H1 (cell line): ENCODE data around the gene SEC16A. TPM values are rescaled to one million over a fixed set of nuclear protein-coding genes. Genes with fewer than 3 reads are reported as not detected.

Experiments
- CTCF ChIA-PET: fragments of 300-600 bp; sonication (Branson Sonifier 250); formaldehyde crosslinking; loops from one replicate; lab custom pipeline; 2021; ENCODE audit not compliant: partially characterized antibody; lab: Charles Lee
- POLR2A ChIA-PET: fragments of 300-600 bp; sonication (Branson Sonifier 250); formaldehyde crosslinking; loops from one replicate; lab custom pipeline; 2021; ENCODE audit warnings: inconsistent platforms; ENCODE audit not compliant: partially characterized antibody; lab: Charles Lee
- DNase-seq, 2 experiments: peaks; one replicate each; pipeline versions ENCODE4 v3.0.0 to v3.0.0-alpha.2; 2010 to 2022; ENCODE audit warnings: low spot score in 2 of 2, low read depth in 1 of 2, mixed read lengths in 1 of 2
- FAIRE-seq: peaks from 2 replicates; lab custom pipeline; 2011; peaks lifted over from hg19 to GRCh38; lab: Jason Lieb, UNC
- H2AFZ ChIP-seq: 2 replicates; pipeline ENCODE4 v1.8.1; 2012; ENCODE audit warnings: low read length, inconsistent platforms
- H2AK5ac ChIP-seq: 2 replicates; pipeline ENCODE4 v1.6.1; 2013; ENCODE audit warnings: low read depth, low read length
- H2BK120ac ChIP-seq: replicated peaks from 2 replicates; pipeline ENCODE3; 2013; ENCODE audit warnings: low read depth, low read length, inconsistent platforms
- H2BK12ac ChIP-seq: 2 replicates; pipeline ENCODE4 v1.6.1; 2013; ENCODE audit warnings: low read depth, low read length
- H2BK15ac ChIP-seq: 2 replicates; pipeline ENCODE4 v1.6.1; 2013; ENCODE audit warnings: low read length
- H2BK20ac ChIP-seq: 2 replicates; pipeline ENCODE4 v1.6.1; 2013; ENCODE audit warnings: low read length
- H2BK5ac ChIP-seq: 2 replicates; pipeline ENCODE4 v1.6.1; 2013; ENCODE audit warnings: low read depth, low read length
- H3K14ac ChIP-seq: 2 replicates; pipeline ENCODE4 v1.6.1; 2013; ENCODE audit warnings: inconsistent platforms; ENCODE audit not compliant: insufficient read length
- H3K18ac ChIP-seq: 2 replicates; pipeline ENCODE4 v1.6.1; 2013; ENCODE audit warnings: low read length; ENCODE audit errors: extremely low read depth
- H3K23ac ChIP-seq: 2 replicates; pipeline ENCODE4 v1.6.1; 2013; ENCODE audit warnings: inconsistent platforms; ENCODE audit not compliant: insufficient read length
- H3K23me2 ChIP-seq: 2 replicates; pipeline ENCODE4 v1.6.1; 2013; ENCODE audit warnings: low read depth, low read length
- H3K27ac ChIP-seq: 2 replicates; pipeline ENCODE4 v1.6.1; 2011; ENCODE audit warnings: low read depth, low read length, inconsistent platforms
- H3K27me3 ChIP-seq, 4 experiments: replicated peaks in 1 of 4; 1 replicate in 1 of 4; 2 replicates in 3 of 4; pipeline versions ENCODE4 v1.6.1 to v1.8.1; 2011 to 2013; ENCODE audit warnings: low read length in 3 of 4, mild to moderate bottlenecking in 3 of 4, inconsistent platforms in 2 of 4, mixed read lengths in 2 of 4, moderate library complexity in 1 of 4; ENCODE audit not compliant: control insufficient read depth in 3 of 4, insufficient read depth in 3 of 4; ENCODE audit errors: extremely low read depth in 1 of 4
- H3K36me3 ChIP-seq, 4 experiments: 2 replicates each; pipeline versions ENCODE4 v1.6.1 to v1.8.1; 2011 to 2013; ENCODE audit warnings: mild to moderate bottlenecking in 4 of 4, low read length in 3 of 4, moderate library complexity in 2 of 4, control low read depth in 1 of 4, inconsistent platforms in 1 of 4; ENCODE audit not compliant: insufficient read depth in 4 of 4, control insufficient read depth in 2 of 4
- H3K4ac ChIP-seq: replicated peaks from 2 replicates; pipeline ENCODE3; 2013; ENCODE audit warnings: low read length, low read depth, mixed read lengths, inconsistent platforms; ENCODE audit not compliant: insufficient read length
- H3K4me1 ChIP-seq, 4 experiments: replicated peaks in 1 of 4; 1 replicate in 1 of 4; 2 replicates in 3 of 4; pipeline versions ENCODE4 v1.6.1 to v1.8.1; 2011 to 2013; ENCODE audit warnings: low read length in 3 of 4, inconsistent platforms in 2 of 4, mixed read lengths in 1 of 4; ENCODE audit not compliant: insufficient read depth in 4 of 4, control insufficient read depth in 3 of 4
- H3K4me2 ChIP-seq, 2 experiments: 2 replicates each; pipeline versions ENCODE4 v1.6.1 to v1.8.1; 2011 to 2013; ENCODE audit warnings: low read depth in 2 of 2, low read length in 2 of 2, control low read depth in 1 of 2, inconsistent platforms in 1 of 2, mild to moderate bottlenecking in 1 of 2; ENCODE audit not compliant: insufficient read depth in 1 of 2
- H3K4me3 ChIP-seq, 4 experiments: fragments of 200-600, 300-600 bp in 1 of 4; sonication (generic), shearing (Covaris generic), sonication (Bioruptor Twin) in 1 of 4; 2 replicates each; pipeline versions ENCODE4 v1.5.1 to v1.8.1; 2011 to 2016; ENCODE audit warnings: low read length in 4 of 4, low read depth in 3 of 4, control low read depth in 2 of 4, inconsistent platforms in 2 of 4, mild to moderate bottlenecking in 2 of 4, mixed read lengths in 1 of 4, moderate library complexity in 1 of 4; ENCODE audit not compliant: insufficient read depth in 2 of 4; ENCODE audit errors: extremely low read depth in 1 of 4
- H3K56ac ChIP-seq: replicated peaks from 2 replicates; pipeline ENCODE3; 2013; ENCODE audit warnings: low read depth, mild to moderate bottlenecking, mixed read lengths, low read length, inconsistent platforms; ENCODE audit not compliant: insufficient read length
- H3K79me1 ChIP-seq: 2 replicates; pipeline ENCODE4 v1.6.1; 2013; ENCODE audit warnings: low read depth, low read length, control low read depth
- H3K79me2 ChIP-seq, 2 experiments: 2 replicates each; pipeline versions ENCODE4 v1.6.1 to v1.8.1; 2012 to 2013; ENCODE audit warnings: low read length in 2 of 2, mild to moderate bottlenecking in 2 of 2, inconsistent platforms in 1 of 2; ENCODE audit not compliant: insufficient read depth in 2 of 2, control insufficient read depth in 1 of 2
- H3K9ac ChIP-seq, 4 experiments: replicated peaks in 1 of 4; 1 replicate in 1 of 4; 2 replicates in 3 of 4; pipeline versions ENCODE4 v1.6.1 to v1.8.1; 2011 to 2013; ENCODE audit warnings: low read depth in 3 of 4, low read length in 3 of 4, control low read depth in 2 of 4, mild to moderate bottlenecking in 2 of 4, moderate library complexity in 2 of 4, inconsistent platforms in 1 of 4; ENCODE audit errors: extremely low read depth in 1 of 4
- H3K9me3 ChIP-seq, 2 experiments: 2 replicates each; pipeline versions ENCODE4 v1.6.1 to v1.8.1; 2012 to 2013; ENCODE audit warnings: mild to moderate bottlenecking in 2 of 2, moderate library complexity in 2 of 2, control low read depth in 1 of 2, inconsistent platforms in 1 of 2, low read depth in 1 of 2, low read length in 1 of 2, mixed read lengths in 1 of 2; ENCODE audit not compliant: insufficient read depth in 2 of 2
- H4K20me1 ChIP-seq, 2 experiments: replicated peaks in 1 of 2; 2 replicates each; pipeline versions ENCODE3 to v1.8.1; 2011 to 2013; ENCODE audit warnings: inconsistent platforms in 2 of 2, low read length in 2 of 2, mild to moderate bottlenecking in 1 of 2; ENCODE audit not compliant: insufficient read depth in 2 of 2, control insufficient read depth in 1 of 2
- H4K5ac ChIP-seq: 2 replicates; pipeline ENCODE4 v1.6.1; 2013; ENCODE audit warnings: low read length, low read depth, mixed read lengths, inconsistent platforms; ENCODE audit not compliant: insufficient read length
- H4K8ac ChIP-seq: 2 replicates; pipeline ENCODE4 v1.8.0; 2013; ENCODE audit warnings: mild to moderate bottlenecking, moderate library complexity, low read length, inconsistent platforms; ENCODE audit not compliant: insufficient read depth; ENCODE audit errors: extremely low read depth
- H4K91ac ChIP-seq: replicated peaks from 2 replicates; pipeline ENCODE3; 2013; ENCODE audit warnings: low read length, mixed read lengths, inconsistent platforms; ENCODE audit not compliant: insufficient read length
- SP1 ChIP-seq: IDR thresholded peaks from 2 replicates; pipeline ENCODE4 v1.6.1; 2011; ENCODE audit warnings: low read depth, low read length
- WGBS, 2 experiments: shearing (Covaris generic) in 1 of 2; methylation state at CpG; one replicate each; pipeline versions ENCODE4 v1.1.6 to v1.1.7; 2013 to 2015; ENCODE audit warnings: low lambda C conversion rate in 2 of 2, mixed read lengths in 2 of 2, inconsistent platforms in 1 of 2, low coverage in 1 of 2, missing lambda C conversion rate in 1 of 2; ENCODE audit not compliant: insufficient replicate concordance in 2 of 2, insufficient coverage in 1 of 2, insufficient read length in 1 of 2; ENCODE audit errors: extremely low coverage in 1 of 2, missing lambda C conversion rate in 1 of 2; 5-methylcytosine and 5-hydroxymethylcytosine counted together
- polyA plus RNA-seq, 7 experiments: library from polyadenylated mRNA; depleted of rRNA in 3 of 7; stranded (reverse) in 5 of 7; unstranded in 2 of 7; fragments of >200 nt in 5 of 7; fragments of 200-250 nt in 2 of 7; gene quantifications; 1 replicate in 5 of 7; 2 replicates in 1 of 7; 4 replicates in 1 of 7; pipeline versions ENCODE4 v1.2.1 to v1.2.3, GENCODE V29; 2011 to 2013; ENCODE audit warnings: missing spikeins in 2 of 7, mixed read lengths in 2 of 7
- total RNA-seq: library from RNA; stranded (reverse); fragmentation: NEBNext Ultra II Directional; extraction: Animal tissue kit (Norgen Biotek cat#: 25700); gene quantifications from 2 replicates; pipeline ENCODE4 v1.2.1, GENCODE V29; 2021

Gene SEC16A
- total and polyA plus RNA-seq, 2 of the 8 experiments (the other 6 are each of a cell fraction or from before 2014, with no cell fraction given): 21.6 to 49.0 TPM

GRCh38 chr9:136476369-136477150, 6.3 kb downstream of the SEC16A start:
- no peak overlapping the region for H3K4ac ChIP-seq
- H3K9ac ChIP-seq: no peak overlapping the region
- 88% methylated on average over 25 of the region's 25 CpGs; no CpG with 5 or more reads in 1 of the 2 experiments for WGBS, 2 experiments
- H2BK120ac ChIP-seq: no peak overlapping the region
- FAIRE-seq (no peak), DNase-seq (no peak)
- no peak overlapping the region for H2BK20ac ChIP-seq
- H3K14ac ChIP-seq: no peak overlapping the region
- H4K8ac ChIP-seq: no peak overlapping the region
- H2BK12ac ChIP-seq: no peak overlapping the region
- no peak overlapping the region for H4K5ac ChIP-seq
- H2BK15ac ChIP-seq: no peak overlapping the region
- peaks cover 5% of the 10 kb centered on the region for H3K79me1 ChIP-seq
- H3K18ac ChIP-seq: no peak overlapping the region
- no peak overlapping the region for H4K91ac ChIP-seq
- no peak overlapping the region for H2AK5ac ChIP-seq
- H3K4me2 ChIP-seq: no peak overlapping the region
- H3K23ac ChIP-seq: no peak overlapping the region
- H3K23me2 ChIP-seq: no peaks in the 10 kb centered on the region
- ChIA-PET POLR2A (interaction anchor here (0.6 to 2.9 kb wide), 7 partner anchors 8 to 72 kb away, joined by 3 to 13 read pairs (median 4); no protein-coding TSS in a partner anchor), CTCF (interaction anchor here (0.6 to 1.4 kb wide), 5 partner anchors 11 to 223 kb away, joined by 3 read pairs; no protein-coding TSS in a partner anchor)
- no peak overlapping the region for H3K4me3 ChIP-seq
- no peak overlapping the region for H3K56ac ChIP-seq
- peaks cover 0 to 3% (median 1%) of the 10 kb centered on the region in 4 experiments; a peak in 5 of 7 replicates for H3K4me1 ChIP-seq
- H2AFZ ChIP-seq: no peak overlapping the region
- no peaks in the 10 kb centered on the region for H3K9me3 ChIP-seq
- peaks cover 20 to 42% of the 10 kb centered on the region in 2 experiments for H4K20me1 ChIP-seq
- no peaks in the 10 kb centered on the region for H3K27me3 ChIP-seq
- H3K79me2 ChIP-seq: peaks cover 13 to 83% of the 10 kb centered on the region in 2 experiments
- H3K36me3 ChIP-seq: peaks cover 42 to 55% (median 54%) of the 10 kb centered on the region in 4 experiments
- H3K27ac ChIP-seq: no peak overlapping the region
- no peak overlapping the region for H2BK5ac ChIP-seq
- TF ChIP-seq SP1: no peak
